Activated naive CD4-positive, alpha-beta T cell treated with anti-CD3 and anti-CD28 coated beads, Interleukin-2, amount 50 U/mL, for 24 hours (primary cell): ENCODE data around the gene SLC35F3.
"Not testable (repeated sequence)": the region's sequence is repeated elsewhere in the genome, so short reads cannot be mapped to it uniquely, and the experiment has no call there.

Experiments
- H3K27ac Mint-ChIP-seq: one replicate; pipeline ENCODE4 v1.8.0; 2021; ENCODE audit warnings: mild to moderate bottlenecking, mixed read lengths
- H3K27me3 Mint-ChIP-seq: one replicate; pipeline ENCODE4 v1.8.0; 2021; ENCODE audit warnings: mixed read lengths
- H3K36me3 Mint-ChIP-seq: one replicate; pipeline ENCODE4 v1.8.0; 2021; ENCODE audit warnings: mixed read lengths
- H3K4me1 Mint-ChIP-seq: one replicate; pipeline ENCODE4 v1.8.0; 2021; ENCODE audit warnings: mixed read lengths
- H3K4me3 Mint-ChIP-seq: one replicate; pipeline ENCODE4 v1.8.0; 2021; ENCODE audit warnings: mild to moderate bottlenecking, mixed read lengths
- H3K9me3 Mint-ChIP-seq: one replicate; pipeline ENCODE4 v1.8.0; 2021; ENCODE audit warnings: mixed read lengths

SLC35F3 gene

GRCh38 chr1:233904633-233905415 lies at the start of gene SLC35F3:
TSS of gene SLC35F3 (plus strand) at chr1:233904676.
- peaks cover 8% of the 10 kb centered on the region for H3K4me1 Mint-ChIP-seq
- H3K27me3 Mint-ChIP-seq, result peaks cover 48% of the 10 kb centered on the region
- H3K4me3 Mint-ChIP-seq, result no peak within 1 kb of the TSS
- H3K36me3 Mint-ChIP-seq, result no peaks in the 10 kb centered on the region
- no peaks in the 10 kb centered on the region for H3K9me3 Mint-ChIP-seq
- no peak within 1 kb of the TSS for H3K27ac Mint-ChIP-seq

DNA sequence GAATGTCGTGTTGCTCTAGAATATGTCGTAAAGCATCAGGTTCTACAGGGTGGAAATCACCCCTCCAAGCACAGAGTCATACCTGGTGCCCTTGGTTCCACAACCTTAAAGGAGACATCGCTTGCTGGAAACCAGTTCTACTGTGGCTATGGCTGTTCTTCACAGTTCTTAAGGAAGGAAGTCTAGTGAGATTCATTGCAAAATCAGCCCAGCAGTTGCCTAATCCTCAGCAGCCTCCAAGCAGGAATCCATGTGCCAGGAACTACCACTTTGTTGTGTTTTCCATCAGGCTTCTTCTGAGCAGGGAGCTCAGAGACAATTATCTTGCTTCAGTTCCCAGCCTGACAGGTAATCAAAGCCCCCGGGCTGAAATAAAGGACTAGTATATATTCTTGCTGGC lies 45.0 kb upstream of the SLC35F3 start:
- Mint-ChIP-seq H3K4me1 (no peaks in the 10 kb centered on the region), H3K27me3 (peaks cover 12% of the 10 kb centered on the region), H3K4me3 (no peak overlapping the region), H3K9me3 (no peaks in the 10 kb centered on the region), H3K36me3 (no peaks in the 10 kb centered on the region), H3K27ac (no peak overlapping the region)

DNA sequence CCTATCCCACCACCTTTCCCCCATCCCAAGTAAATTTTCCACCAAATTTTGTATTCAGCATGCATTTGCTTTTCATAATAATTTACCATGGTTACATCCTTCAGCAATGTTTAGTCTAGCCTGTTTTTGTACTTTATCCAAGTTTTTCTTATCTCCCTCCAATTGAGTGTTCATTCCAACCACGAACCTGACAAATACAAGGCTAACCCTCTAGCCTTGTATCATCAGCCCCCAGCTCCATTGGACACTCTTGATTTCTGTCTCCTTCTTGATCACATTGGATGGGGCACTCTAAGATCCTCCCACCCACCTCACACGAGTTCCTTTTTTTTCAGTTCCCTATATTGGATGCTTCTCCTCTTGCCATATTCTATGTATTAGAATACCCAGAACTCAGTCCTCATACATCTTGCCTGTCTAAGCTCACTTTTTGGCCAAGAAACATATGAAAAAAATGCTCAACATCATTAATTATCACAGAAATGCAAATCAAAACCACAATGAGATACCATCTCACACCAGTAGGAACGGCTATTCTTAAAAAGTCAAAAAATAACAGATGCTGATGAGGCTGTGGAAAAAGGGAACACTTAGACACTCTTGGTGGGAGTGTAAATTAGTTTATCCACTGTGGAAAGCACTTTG lies 40.5 kb upstream of the SLC35F3 start:
- no peaks in the 10 kb centered on the region for H3K4me1 Mint-ChIP-seq
- peaks cover 12% of the 10 kb centered on the region for H3K27me3 Mint-ChIP-seq
- no peak overlapping the region for H3K27ac Mint-ChIP-seq
- peaks cover 12% of the 10 kb centered on the region for H3K9me3 Mint-ChIP-seq
- no peak overlapping the region for H3K4me3 Mint-ChIP-seq
- no peaks in the 10 kb centered on the region for H3K36me3 Mint-ChIP-seq

DNA sequence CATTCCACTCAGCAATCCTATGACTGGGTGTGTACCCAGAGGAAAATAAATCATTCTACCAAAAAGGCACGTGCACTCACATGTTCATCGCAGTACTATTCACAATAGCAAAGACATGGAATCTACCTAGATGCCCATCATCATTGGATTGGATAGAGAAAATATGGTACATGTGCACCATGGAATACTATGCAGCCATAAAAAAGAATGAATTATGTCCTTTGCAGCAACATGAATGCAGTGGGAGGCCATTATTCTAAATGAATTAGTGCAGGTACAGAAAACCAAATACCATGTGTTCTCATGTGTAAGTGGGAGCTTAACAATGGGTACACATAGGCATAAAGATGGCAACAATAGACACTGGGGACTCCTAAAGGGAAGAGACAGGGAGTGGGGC lies 39.9 kb upstream of the SLC35F3 start:
- H3K4me3 Mint-ChIP-seq, result no peak overlapping the region
- H3K27me3 Mint-ChIP-seq, result peaks cover 13% of the 10 kb centered on the region
- no peaks in the 10 kb centered on the region for H3K4me1 Mint-ChIP-seq
- H3K36me3 Mint-ChIP-seq, result no peaks in the 10 kb centered on the region
- H3K9me3 Mint-ChIP-seq, result peaks cover 12% of the 10 kb centered on the region
- H3K27ac Mint-ChIP-seq, result no peak overlapping the region

GRCh38 chr1:233865216-233865615 lies 39.3 kb upstream of the SLC35F3 start:
- peaks cover 13% of the 10 kb centered on the region for H3K27me3 Mint-ChIP-seq
- H3K36me3 Mint-ChIP-seq, result no peaks in the 10 kb centered on the region
- H3K9me3 Mint-ChIP-seq, result peaks cover 17% of the 10 kb centered on the region
- no peaks in the 10 kb centered on the region for H3K4me1 Mint-ChIP-seq
- H3K4me3 Mint-ChIP-seq, result no peak overlapping the region
- no peak overlapping the region for H3K27ac Mint-ChIP-seq

DNA sequence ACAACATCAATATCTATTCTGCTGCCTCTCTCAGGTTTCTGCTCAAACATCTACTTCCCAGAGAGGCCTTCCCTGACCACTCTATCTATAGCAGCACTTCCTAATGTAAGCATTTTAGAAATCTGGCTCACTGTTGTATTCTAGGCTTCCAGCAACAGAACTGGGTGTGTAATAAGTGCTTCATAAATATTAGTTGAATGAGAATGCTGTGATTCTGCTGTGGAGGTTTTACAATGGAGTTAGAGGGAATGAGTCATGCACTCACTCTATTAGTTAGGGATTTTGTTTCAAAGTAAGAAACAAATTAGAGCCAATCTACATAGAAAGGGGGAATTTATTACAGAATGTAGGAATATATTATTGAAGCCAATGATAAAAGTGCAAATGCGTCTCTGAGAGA lies 38.6 kb upstream of the SLC35F3 start:
- Mint-ChIP-seq H3K27ac (no peak overlapping the region), H3K4me1 (no peaks in the 10 kb centered on the region), H3K27me3 (peaks cover 13% of the 10 kb centered on the region), H3K9me3 (peaks cover 17% of the 10 kb centered on the region), H3K4me3 (no peak overlapping the region), H3K36me3 (no peaks in the 10 kb centered on the region)

GRCh38 chr1:233867028-233867427 lies 37.4 kb upstream of the SLC35F3 start:
- Mint-ChIP-seq H3K4me3 (no peak overlapping the region), H3K9me3 (peaks cover 17% of the 10 kb centered on the region), H3K27me3 (peaks cover 13% of the 10 kb centered on the region), H3K36me3 (no peaks in the 10 kb centered on the region), H3K27ac (no peak overlapping the region), H3K4me1 (no peaks in the 10 kb centered on the region)

GRCh38 chr1:233868461-233868860 lies 36.0 kb upstream of the SLC35F3 start:
- H3K9me3 Mint-ChIP-seq, result peaks cover 17% of the 10 kb centered on the region
- H3K36me3 Mint-ChIP-seq, result no peaks in the 10 kb centered on the region
- H3K27me3 Mint-ChIP-seq, result peaks cover 11% of the 10 kb centered on the region
- H3K4me3 Mint-ChIP-seq, result no peak overlapping the region
- no peaks in the 10 kb centered on the region for H3K4me1 Mint-ChIP-seq
- no peak overlapping the region for H3K27ac Mint-ChIP-seq

DNA sequence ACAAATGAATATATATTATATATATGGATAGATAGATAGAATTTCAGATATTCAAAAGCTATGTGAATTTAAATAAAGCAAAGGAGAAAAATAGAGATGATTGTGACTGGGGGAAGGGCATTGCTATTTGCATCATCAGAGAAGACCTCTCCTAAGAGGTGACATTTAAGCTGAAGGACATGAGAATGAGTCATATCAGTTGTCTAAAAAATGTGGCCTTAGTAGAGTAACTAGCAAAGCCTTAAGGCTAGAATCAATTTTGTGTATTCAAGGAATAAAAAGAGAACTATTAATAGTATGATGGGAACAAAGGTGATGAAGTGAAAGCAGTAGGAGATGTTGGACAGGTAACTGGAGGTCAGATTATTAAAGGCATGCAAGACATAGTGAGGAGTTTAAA lies 34.8 kb upstream of the SLC35F3 start:
- no peak overlapping the region for H3K4me3 Mint-ChIP-seq
- H3K9me3 Mint-ChIP-seq, result peaks cover 17% of the 10 kb centered on the region
- H3K36me3 Mint-ChIP-seq, result no peaks in the 10 kb centered on the region
- H3K4me1 Mint-ChIP-seq, result no peaks in the 10 kb centered on the region
- peaks cover 7% of the 10 kb centered on the region for H3K27me3 Mint-ChIP-seq
- no peak overlapping the region for H3K27ac Mint-ChIP-seq

GRCh38 chr1:233873666-233874065 lies 30.8 kb upstream of the SLC35F3 start:
- no peak overlapping the region for H3K27ac Mint-ChIP-seq
- H3K4me1 Mint-ChIP-seq, result no peaks in the 10 kb centered on the region
- peaks cover 7% of the 10 kb centered on the region for H3K27me3 Mint-ChIP-seq
- no peak overlapping the region for H3K4me3 Mint-ChIP-seq
- H3K36me3 Mint-ChIP-seq, result no peaks in the 10 kb centered on the region
- peaks cover 5% of the 10 kb centered on the region for H3K9me3 Mint-ChIP-seq

DNA sequence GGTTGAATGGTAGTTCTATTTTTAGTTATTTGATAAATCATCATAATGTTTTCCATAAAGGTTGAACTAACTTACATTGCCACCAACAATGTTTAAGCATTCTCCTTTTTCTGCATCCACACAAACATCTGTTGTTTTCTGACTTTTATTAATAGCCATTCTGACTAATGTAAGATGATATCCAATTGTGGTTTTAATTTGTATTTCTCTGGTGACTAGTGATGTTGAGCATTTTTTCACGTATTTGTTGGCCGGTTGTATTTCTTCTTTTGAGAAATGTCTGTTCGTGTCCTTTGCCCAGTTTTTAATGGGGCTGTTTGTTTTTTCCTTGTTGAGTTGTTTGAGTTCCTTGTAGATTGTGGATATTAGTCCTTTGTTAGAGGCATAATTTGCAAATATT lies 24.6 kb upstream of the SLC35F3 start:
- peaks cover 13% of the 10 kb centered on the region for H3K27me3 Mint-ChIP-seq
- no peaks in the 10 kb centered on the region for H3K36me3 Mint-ChIP-seq
- no peaks in the 10 kb centered on the region for H3K4me1 Mint-ChIP-seq
- H3K9me3 Mint-ChIP-seq, result peaks cover 15% of the 10 kb centered on the region
- no peak overlapping the region for H3K27ac Mint-ChIP-seq
- H3K4me3 Mint-ChIP-seq, result no peak overlapping the region

- H3K4me3 Mint-ChIP-seq, result no peak overlapping the region
- H3K27ac Mint-ChIP-seq, result no peak overlapping the region
- H3K36me3 Mint-ChIP-seq, result no peaks in the 10 kb centered on the region
- no peaks in the 10 kb centered on the region for H3K4me1 Mint-ChIP-seq
- H3K9me3 Mint-ChIP-seq, result peaks cover 25% of the 10 kb centered on the region
- H3K27me3 Mint-ChIP-seq, result peaks cover 17% of the 10 kb centered on the region
Measured at GRCh38 chr1:233883671-233884070, 20.8 kb upstream of the SLC35F3 start.

DNA sequence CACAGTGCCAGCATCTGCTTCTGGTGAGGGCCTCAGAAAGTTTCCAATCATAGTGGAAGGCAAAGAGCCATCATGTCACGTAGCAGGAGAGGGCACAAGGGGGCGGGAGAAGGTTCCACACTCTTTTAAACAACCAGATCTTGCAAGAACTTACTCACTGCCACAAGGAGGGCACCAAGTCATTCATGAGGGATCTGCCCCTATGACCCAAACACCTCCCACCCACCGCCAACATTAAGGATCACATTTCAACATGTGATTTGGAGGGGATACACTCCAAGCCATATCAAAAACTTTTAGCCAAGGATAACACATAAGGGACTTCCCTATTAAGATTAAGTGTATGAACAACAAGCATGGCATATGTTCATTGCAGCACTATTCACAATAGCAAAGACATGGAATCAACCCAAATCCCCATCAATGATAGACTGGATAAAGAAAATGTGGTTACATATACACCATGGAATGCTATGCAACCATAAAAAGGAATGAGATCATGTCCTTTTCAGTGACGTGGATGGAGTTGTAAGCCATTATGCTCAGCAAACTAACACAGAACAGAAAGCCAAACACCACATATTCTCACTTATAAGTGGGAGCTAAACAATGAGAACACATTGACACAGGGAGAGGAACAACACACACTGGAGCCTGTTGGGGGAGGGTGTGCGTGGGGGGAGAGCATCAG lies 19.9 kb upstream of the SLC35F3 start:
- H3K4me3 Mint-ChIP-seq, result no peak overlapping the region
- H3K27me3 Mint-ChIP-seq, result peaks cover 16% of the 10 kb centered on the region
- H3K4me1 Mint-ChIP-seq, result no peaks in the 10 kb centered on the region
- H3K27ac Mint-ChIP-seq, result no peak overlapping the region
- H3K9me3 Mint-ChIP-seq, result peaks cover 34% of the 10 kb centered on the region
- no peaks in the 10 kb centered on the region for H3K36me3 Mint-ChIP-seq

GRCh38 chr1:233885196-233885920 lies 19.1 kb upstream of the SLC35F3 start:
- H3K36me3 Mint-ChIP-seq, result no peaks in the 10 kb centered on the region

GRCh38 chr1:233891151-233891550 lies 13.3 kb upstream of the SLC35F3 start:
- not testable (repeated sequence) for H3K36me3 Mint-ChIP-seq, H3K27me3 Mint-ChIP-seq, H3K4me1 Mint-ChIP-seq, H3K27ac Mint-ChIP-seq, H3K4me3 Mint-ChIP-seq
- peaks cover 24% of the 10 kb centered on the region for H3K9me3 Mint-ChIP-seq

More at GRCh38 chr1:233885196-233885920, 19.1 kb upstream of the SLC35F3 start:
- Mint-ChIP-seq H3K9me3 (peaks cover 30% of the 10 kb centered on the region), H3K27ac (no peak overlapping the region), H3K4me1 (no peaks in the 10 kb centered on the region), H3K4me3 (no peak overlapping the region), H3K27me3 (peaks cover 16% of the 10 kb centered on the region)
